GM19468 (cell line): ENCODE results near the gene ATP11B.

Experiments
- ATAC-seq: cut with Tn5 transposase; IDR thresholded peaks from one replicate; pipeline ENCODE4 v1.9.1; 2021; ENCODE audit warnings: mild to moderate bottlenecking, moderate library complexity, moderate number of reproducible peaks; ENCODE audit not compliant: unreplicated experiment; ENCODE audit errors: extremely low read depth

ATP11B gene

GRCh38 chr3:182905623-182906022 is 112.3 kb downstream of the ATP11B start:
- no peak for ATAC-seq

- no peak for ATAC-seq
Observed at GRCh38 chr3:182906036-182906435, 112.7 kb downstream of the ATP11B start.

- ATAC-seq = no peak
Observed at GRCh38 chr3:182908471-182908870, 115.2 kb downstream of the ATP11B start.

GRCh38 chr3:182909318-182910040 is 116.2 kb downstream of the ATP11B start:
- no peak for ATAC-seq

GRCh38 chr3:182910936-182911781 is 117.9 kb downstream of the ATP11B start:
- ATAC-seq = no peak

GRCh38 chr3:182911782-182912111 is 118.4 kb downstream of the ATP11B start:
- ATAC-seq = no peak

- ATAC-seq = no peak
Observed at GRCh38 chr3:182912474-182912873, 119.2 kb downstream of the ATP11B start.

GRCh38 chr3:182913889-182914288 is 120.6 kb downstream of the ATP11B start:
- ATAC-seq = peak; percentile 84

GRCh38 chr3:182914341-182914740 is 121.0 kb downstream of the ATP11B start:
- peak; percentile 33 for ATAC-seq

- no peak for ATAC-seq
Observed at GRCh38 chr3:182917134-182917533, 123.8 kb downstream of the ATP11B start.

- no peak for ATAC-seq
Observed at GRCh38 chr3:182919866-182920357, 126.6 kb downstream of the ATP11B start.

- ATAC-seq = no peak
Observed at GRCh38 chr3:182920515-182921084, 127.3 kb downstream of the ATP11B start.

- no peak for ATAC-seq
Observed at GRCh38 chr3:182921665-182922355, 128.5 kb downstream of the ATP11B start.

GRCh38 chr3:182925330-182925943 is 132.1 kb downstream of the ATP11B start:
- peak; percentile 91 for ATAC-seq

- ATAC-seq = no peak
Observed at GRCh38 chr3:182925944-182926337, 132.6 kb downstream of the ATP11B start.

- ATAC-seq = no peak
Observed at GRCh38 chr3:182935803-182936202, 142.5 kb downstream of the ATP11B start.

GRCh38 chr3:182936239-182936917 is 143.1 kb downstream of the ATP11B start:
- ATAC-seq = no peak

GRCh38 chr3:182936918-182937285 is 143.6 kb downstream of the ATP11B start:
- no peak for ATAC-seq

GRCh38 chr3:182937293-182938051 is 144.2 kb downstream of the ATP11B start:
- ATAC-seq = no peak
